GM19455 (cell line): Measurements from ENCODE around the gene CLTA.
A peak's percentile ranks its signal among the peaks of the same experiment; 100 is the strongest.

ENCODE experiments used
- ATAC-seq: cut with Tn5 transposase; IDR thresholded peaks from one replicate; pipeline ENCODE4 v1.9.1; 2021; ENCODE audit not compliant: unreplicated experiment

Gene CLTA

GRCh38 chr9:36187414-36187813 lies 3.3 kb upstream of the CLTA start:
- no peak for ATAC-seq

GRCh38 chr9:36188212-36188611 lies 2.5 kb upstream of the CLTA start:
- no peak for ATAC-seq

GRCh38 chr9:36189976-36190375 lies 745 bp upstream of the CLTA start:
- ATAC-seq: no peak

GRCh38 chr9:36191290-36191645 lies 547 bp downstream of the CLTA start:
- ATAC-seq: peak; percentile 13

- no peak for ATAC-seq
Observed at GRCh38 chr9:36191686-36192085, 965 bp downstream of the CLTA start.

GRCh38 chr9:36192196-36192595 lies 1.5 kb downstream of the CLTA start:
- no peak for ATAC-seq

- ATAC-seq: no peak
Observed at GRCh38 chr9:36193023-36193422, 2.3 kb downstream of the CLTA start.

- no peak for ATAC-seq
Observed at GRCh38 chr9:36194326-36195000, 3.7 kb downstream of the CLTA start.

- ATAC-seq: no peak
Observed at GRCh38 chr9:36204906-36205547, 14.3 kb downstream of the CLTA start.

GRCh38 chr9:36207016-36207415 lies 16.3 kb downstream of the CLTA start:
- ATAC-seq: no peak

GRCh38 chr9:36207546-36208012 lies 16.9 kb downstream of the CLTA start:
- no peak for ATAC-seq

- no peak for ATAC-seq
Observed at GRCh38 chr9:36208521-36209253, 18.0 kb downstream of the CLTA start.

- ATAC-seq: no peak
Observed at GRCh38 chr9:36210722-36211121, 20.0 kb downstream of the CLTA start.

GRCh38 chr9:36211510-36211909 lies 20.8 kb downstream of the CLTA start:
- no peak for ATAC-seq

- no peak for ATAC-seq
Observed at GRCh38 chr9:36213387-36213786, 22.7 kb downstream of the CLTA start.

- no peak for ATAC-seq
Observed at GRCh38 chr9:36213989-36214388, 23.3 kb downstream of the CLTA start.

GRCh38 chr9:36214571-36214970 lies 23.9 kb downstream of the CLTA start:
- no peak for ATAC-seq

- ATAC-seq: no peak
Observed at GRCh38 chr9:36217256-36217968, 26.7 kb downstream of the CLTA start.

- ATAC-seq: no peak
Observed at GRCh38 chr9:36218011-36218410, 27.3 kb downstream of the CLTA start.

- no peak for ATAC-seq
Observed at GRCh38 chr9:36218411-36218901, 27.7 kb downstream of the CLTA start.

- no peak for ATAC-seq
Observed at GRCh38 chr9:36221667-36222066, 30.9 kb downstream of the CLTA start.
